CD4-positive, CD25-positive, alpha-beta regulatory T cell (primary cell): ENCODE results near the gene RTP5. TPM values are rescaled to one million over a fixed set of nuclear protein-coding genes. Genes with fewer than 3 reads are reported as not detected.
"Not testable (repeated sequence)": the region's sequence is repeated elsewhere in the genome, so short reads cannot be mapped to it uniquely, and the experiment has no call there.

Source experiments
- ATAC-seq, 2 donors: fragments of 150-1000 bp; cut with Tn5 transposase; one replicate each; pipeline ENCODE4 v1.10.0; 2021; ENCODE audit warnings: low read depth in 2 of 2, moderate number of reproducible peaks in 2 of 2, moderate library complexity in 1 of 2
- DNase-seq, 3 donors: peaks; one replicate each; pipeline versions ENCODE4 v3.0.0 to v3.0.0-alpha.2; 2012 to 2022; ENCODE audit warnings: mixed read lengths in 1 of 3
- H3K27ac ChIP-seq: one replicate; pipeline ENCODE4 v1.7.0; 2013; ENCODE audit warnings: mild to moderate bottlenecking, low read length; ENCODE audit not compliant: insufficient read depth, poor library complexity, severe bottlenecking
- H3K27me3 ChIP-seq: one replicate; pipeline ENCODE4 v1.7.0; 2013; ENCODE audit warnings: low read length; ENCODE audit not compliant: control insufficient read depth, insufficient read depth
- H3K36me3 ChIP-seq: one replicate; pipeline ENCODE4 v1.7.0; 2013; ENCODE audit warnings: mild to moderate bottlenecking, low read length, moderate library complexity; ENCODE audit not compliant: control insufficient read depth, insufficient read depth
- H3K4me1 ChIP-seq: 2 replicates; pipeline ENCODE4 v1.7.0; 2013; ENCODE audit warnings: mild to moderate bottlenecking, low read length; ENCODE audit not compliant: insufficient read depth, control insufficient read depth, poor library complexity, severe bottlenecking
- H3K4me3 ChIP-seq: one replicate; pipeline ENCODE4 v1.7.0; 2013; ENCODE audit warnings: low read depth, mild to moderate bottlenecking, low read length, moderate library complexity
- H3K9me3 ChIP-seq, 2 experiments: 1 replicate in 1 of 2; 2 replicates in 1 of 2; pipeline ENCODE4 v1.7.0; 2013; ENCODE audit warnings: low read length in 2 of 2, mild to moderate bottlenecking in 1 of 2, moderate library complexity in 1 of 2; ENCODE audit not compliant: control insufficient read depth in 2 of 2
- H3K27ac Mint-ChIP-seq, 3 donors: one replicate each; pipeline ENCODE4 v1.8.0; 2020 to 2022; ENCODE audit warnings: mild to moderate bottlenecking in 3 of 3, mixed read lengths in 3 of 3, moderate library complexity in 2 of 3
- H3K27me3 Mint-ChIP-seq: one replicate; pipeline ENCODE4 v1.8.0; 2022; ENCODE audit warnings: mild to moderate bottlenecking, mixed read lengths
- H3K36me3 Mint-ChIP-seq: one replicate; pipeline ENCODE4 v1.8.0; 2020; ENCODE audit warnings: mixed read lengths
- H3K4me1 Mint-ChIP-seq, 4 donors: one replicate each; pipeline ENCODE4 v1.8.0; 2020 to 2022; ENCODE audit warnings: mixed read lengths in 4 of 4, mild to moderate bottlenecking in 1 of 4
- H3K4me3 Mint-ChIP-seq, 4 donors: one replicate each; pipeline ENCODE4 v1.8.0; 2020 to 2022; ENCODE audit warnings: mild to moderate bottlenecking in 4 of 4, mixed read lengths in 4 of 4, moderate library complexity in 3 of 4
- H3K9me3 Mint-ChIP-seq, 7 donors: one replicate each; pipeline ENCODE4 v1.8.0; 2020 to 2022; ENCODE audit warnings: mixed read lengths in 7 of 7, mild to moderate bottlenecking in 3 of 7, moderate library complexity in 2 of 7
- polyA plus RNA-seq, 4 donors: library from polyadenylated mRNA; unstranded; fragments of 300-500 nt; fragmentation: Illumina TruSeq; gene quantifications; one replicate each; pipeline ENCODE4 v1.2.3, GENCODE V29; 2021
- total RNA-seq: library from RNA; stranded (reverse); gene quantifications from one replicate; pipeline ENCODE4 v1.2.3, GENCODE V29; 2022

RTP5 gene
- total and polyA plus RNA-seq, 5 donors from 2014 or later: 0.44 TPM; not detected in 4

- no peaks in the 10 kb centered on the region for H3K36me3 ChIP-seq
- Mint-ChIP-seq H3K27me3 (no peaks in the 10 kb centered on the region), H3K4me1 (peaks cover 0 to 22% (median 11%) of the 10 kb centered on the region in 4 donors), H3K36me3 (no peaks in the 10 kb centered on the region), H3K9me3 (peaks cover 0 to 1% (median 0%) of the 10 kb centered on the region in 7 donors), H3K4me3 (no peak overlapping the region), H3K27ac (no peak overlapping the region)
- DNase-seq (no peak), ATAC-seq (no peak)
- no peak overlapping the region for H3K27ac ChIP-seq
- no peaks in the 10 kb centered on the region for H3K9me3 ChIP-seq
- peaks cover 17% of the 10 kb centered on the region for H3K4me1 ChIP-seq
- no peak overlapping the region for H3K4me3 ChIP-seq
- no peaks in the 10 kb centered on the region for H3K27me3 ChIP-seq
Observed at GRCh38 chr2:241872313-241872642, 2.7 kb downstream of the RTP5 start.

GRCh38 chr2:241873081-241873802, 3.7 kb downstream of the RTP5 start:
- Mint-ChIP-seq H3K4me1 (peaks cover 0 to 13% (median 9%) of the 10 kb centered on the region in 4 donors), H3K27me3 (no peaks in the 10 kb centered on the region), H3K4me3 (no peak overlapping the region), H3K36me3 (no peaks in the 10 kb centered on the region), H3K27ac (no peak overlapping the region), H3K9me3 (peaks cover 0 to 1% (median 0%) of the 10 kb centered on the region in 7 donors)
- DNase-seq (no peak), ATAC-seq (no peak)
- no peak overlapping the region for H3K4me3 ChIP-seq
- H3K9me3 ChIP-seq: no peaks in the 10 kb centered on the region
- H3K27me3 ChIP-seq: no peaks in the 10 kb centered on the region
- no peak overlapping the region for H3K27ac ChIP-seq
- peaks cover 10% of the 10 kb centered on the region for H3K4me1 ChIP-seq
- H3K36me3 ChIP-seq: no peaks in the 10 kb centered on the region

- H3K4me1 ChIP-seq: peaks cover 7% of the 10 kb centered on the region
- no peak overlapping the region for H3K4me3 ChIP-seq
- H3K36me3 Mint-ChIP-seq: no peaks in the 10 kb centered on the region
- H3K9me3 ChIP-seq: no peaks in the 10 kb centered on the region
- no peak overlapping the region for H3K4me3 Mint-ChIP-seq
- peak overlapping the region in 1 of 3 donors; percentile 43 for H3K27ac Mint-ChIP-seq
- H3K4me1 Mint-ChIP-seq: peaks cover 0 to 7% (median 4%) of the 10 kb centered on the region in 4 donors
- no peak overlapping the region for H3K27ac ChIP-seq
- H3K27me3 Mint-ChIP-seq: no peaks in the 10 kb centered on the region
- DNase-seq: no peak
- H3K9me3 Mint-ChIP-seq: peaks cover 0 to 1% (median 0%) of the 10 kb centered on the region in 7 donors
- H3K27me3 ChIP-seq: no peaks in the 10 kb centered on the region
- H3K36me3 ChIP-seq: no peaks in the 10 kb centered on the region
- ATAC-seq: no peak
Observed at GRCh38 chr2:241873803-241874110, 4.2 kb downstream of the RTP5 start.

- Histone ChIP-seq H3K36me3 (no peaks in the 10 kb centered on the region), H3K4me3 (no peak overlapping the region), H3K9me3 (no peaks in the 10 kb centered on the region), H3K27ac (no peak overlapping the region), H3K27me3 (no peaks in the 10 kb centered on the region), H3K4me1 (peaks cover 4% of the 10 kb centered on the region)
- no peaks in the 10 kb centered on the region for H3K36me3 Mint-ChIP-seq
- H3K4me1 Mint-ChIP-seq: peaks cover 0 to under 1% (median 0%) of the 10 kb centered on the region in 4 donors
- H3K4me3 Mint-ChIP-seq: no peak overlapping the region
- H3K27me3 Mint-ChIP-seq: no peaks in the 10 kb centered on the region
- ATAC-seq: no peak
- no peak for DNase-seq
- H3K9me3 Mint-ChIP-seq: peaks cover 0 to 1% (median 0%) of the 10 kb centered on the region in 7 donors
- no peak overlapping the region for H3K27ac Mint-ChIP-seq
Observed at GRCh38 chr2:241874277-241874925, 4.9 kb downstream of the RTP5 start.

- H3K36me3 Mint-ChIP-seq, H3K27me3 ChIP-seq, H3K9me3 Mint-ChIP-seq, H3K36me3 ChIP-seq, H3K4me3 Mint-ChIP-seq, ATAC-seq, H3K4me1 Mint-ChIP-seq, H3K9me3 ChIP-seq, H3K27ac ChIP-seq, H3K4me3 ChIP-seq, DNase-seq, H3K27ac Mint-ChIP-seq, H3K27me3 Mint-ChIP-seq: not testable (repeated sequence)
- peaks cover 11% of the 10 kb centered on the region for H3K4me1 ChIP-seq
Observed at GRCh38 chr2:241875754-241876527, 6.4 kb downstream of the RTP5 start.

- no peaks in the 10 kb centered on the region for H3K36me3 Mint-ChIP-seq
- peaks cover 5% of the 10 kb centered on the region for H3K27me3 Mint-ChIP-seq
- H3K9me3 Mint-ChIP-seq: peaks cover 0 to 3% (median 0%) of the 10 kb centered on the region in 7 donors
- no peak overlapping the region for H3K4me3 Mint-ChIP-seq
- peaks cover 0 to 16% (median 9%) of the 10 kb centered on the region in 4 donors for H3K4me1 Mint-ChIP-seq
- ATAC-seq (no peak), DNase-seq (no peak)
- Histone ChIP-seq H3K4me3 (no peak overlapping the region), H3K4me1 (peaks cover 17% of the 10 kb centered on the region), H3K9me3 (no peaks in the 10 kb centered on the region), H3K27ac (no peak overlapping the region), H3K27me3 (no peaks in the 10 kb centered on the region), H3K36me3 (no peaks in the 10 kb centered on the region)
- H3K27ac Mint-ChIP-seq: peak overlapping the region in 1 of 3 donors; percentile 26
Observed at GRCh38 chr2:241876528-241877196, 7.1 kb downstream of the RTP5 start.

GRCh38 chr2:241877197-241877685, 7.7 kb downstream of the RTP5 start:
- Histone ChIP-seq H3K4me1 (peaks cover 22% of the 10 kb centered on the region), H3K27ac (no peak overlapping the region), H3K4me3 (no peak overlapping the region), H3K9me3 (no peaks in the 10 kb centered on the region), H3K27me3 (no peaks in the 10 kb centered on the region), H3K36me3 (no peaks in the 10 kb centered on the region)
- Mint-ChIP-seq H3K36me3 (no peaks in the 10 kb centered on the region), H3K9me3 (peaks cover 0 to 3% (median 0%) of the 10 kb centered on the region in 7 donors), H3K27ac (peak overlapping the region in 1 of 3 donors; percentile 26), H3K4me3 (no peak overlapping the region), H3K27me3 (peaks cover 6% of the 10 kb centered on the region), H3K4me1 (peaks cover 0 to 22% (median 10%) of the 10 kb centered on the region in 4 donors)
- no peak for ATAC-seq
- DNase-seq: no peak
